Measurements from ENCODE around the gene DCST1. TPM values are rescaled to one million over a fixed set of nuclear protein-coding genes. Genes with fewer than 3 reads are reported as not detected.

DCST1 gene
- total and polyA plus RNA-seq, 2 of the 13 experiments (the other 11 are each of a cell fraction or from before 2014, with no cell fraction given), result 0.04 TPM; not detected in 1

GRCh38 chr1:155078469-155079209 lies 45.0 kb downstream of the DCST1 start, which contains the start of gene EFNA3 (continued):
- no peak for TF ChIP-seq DZIP1 (CRISPR knock-in tag; IDR thresholded peaks at IDR 0.05)
- TF ChIP-seq THRA (CRISPR knock-in tag; IDR thresholded peaks at IDR 0.05; ENCODE audit: borderline replicate concordance), result no peak
- TF ChIP-seq CREB1 (IDR thresholded peaks at IDR 0.05), result no peak
- no peak for TF ChIP-seq CREB1 (CRISPR knock-in tag; IDR thresholded peaks at IDR 0.05)
- TF ChIP-seq ZNF3 (CRISPR knock-in tag; IDR thresholded peaks at IDR 0.05), result no peak
- TF ChIP-seq ZNF687 (CRISPR knock-in tag; IDR thresholded peaks at IDR 0.05), result peak; percentile 35; the same call in 1 of the 2 replicates
- TF ChIP-seq ARNT2 (CRISPR knock-in tag; IDR thresholded peaks at IDR 0.05; ENCODE audit: low read depth), result no peak
- peak; percentile 33; the same call in 1 of the 2 replicates for TF ChIP-seq GABPB1 (CRISPR knock-in tag; IDR thresholded peaks at IDR 0.05)
- 0 out of 2 replicates have a peak, but pooled peaks have one; percentile 18 for TF ChIP-seq KDM5B (CRISPR knock-in tag; IDR thresholded peaks at IDR 0.05; ENCODE audit: borderline replicate concordance)
- no peak for TF ChIP-seq ADNP (CRISPR knock-in tag; IDR thresholded peaks at IDR 0.05)
- TF ChIP-seq ZBTB7B (CRISPR knock-in tag; IDR thresholded peaks at IDR 0.05), result no peak
